ENCODE results near the gene IGF2BP3.
A peak's percentile ranks its signal among the peaks of the same experiment; 100 is the strongest.
"Not testable (repeated sequence)": the region's sequence is repeated elsewhere in the genome, so short reads cannot be mapped to it uniquely, and the experiment has no call there.

Gene IGF2BP3

DNA sequence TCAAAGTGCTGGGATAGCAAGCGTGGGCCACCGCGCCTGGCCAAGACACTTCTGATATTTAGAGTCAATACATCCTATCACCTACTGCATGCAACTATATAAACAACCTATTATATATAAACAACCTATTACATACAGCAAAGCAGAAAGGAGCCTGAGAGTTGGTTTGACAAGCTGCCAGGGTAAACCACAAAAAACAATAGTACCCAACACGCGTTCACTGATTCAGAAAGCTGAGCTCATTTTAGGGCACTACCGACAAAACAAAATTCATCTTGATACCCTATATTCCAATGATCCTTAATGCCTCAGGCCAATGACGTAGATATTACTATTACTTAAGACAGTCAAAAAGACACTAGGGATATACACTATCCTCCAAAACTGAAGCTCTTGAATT lies 154.9 kb downstream of the IGF2BP3 start:
- TF ChIP-seq PPARA (CRISPR knock-in tag; IDR thresholded peaks at IDR 0.05; ENCODE audit: borderline replicate concordance) (no peak), ZNF565 (CRISPR knock-in tag; conservative IDR thresholded peaks at IDR 0.05; ENCODE audit: low read depth) (no peak), TOX (CRISPR knock-in tag; IDR thresholded peaks at IDR 0.05; ENCODE audit: borderline replicate concordance) (no peak), ZNF70 (CRISPR knock-in tag; IDR thresholded peaks at IDR 0.05) (no peak), CSDC2 (CRISPR knock-in tag; IDR thresholded peaks at IDR 0.05) (no peak), BACH2 (CRISPR knock-in tag; IDR thresholded peaks at IDR 0.05; ENCODE audit: borderline replicate concordance) (no peak), ARNTL (CRISPR knock-in tag; IDR thresholded peaks at IDR 0.05; ENCODE audit: borderline replicate concordance, low read depth) (no peak), GLIS3 (CRISPR knock-in tag; IDR thresholded peaks at IDR 0.05) (no peak), ZNF8 (CRISPR knock-in tag; IDR thresholded peaks at IDR 0.05) (no peak)
- no peak for ATAC-seq

DNA sequence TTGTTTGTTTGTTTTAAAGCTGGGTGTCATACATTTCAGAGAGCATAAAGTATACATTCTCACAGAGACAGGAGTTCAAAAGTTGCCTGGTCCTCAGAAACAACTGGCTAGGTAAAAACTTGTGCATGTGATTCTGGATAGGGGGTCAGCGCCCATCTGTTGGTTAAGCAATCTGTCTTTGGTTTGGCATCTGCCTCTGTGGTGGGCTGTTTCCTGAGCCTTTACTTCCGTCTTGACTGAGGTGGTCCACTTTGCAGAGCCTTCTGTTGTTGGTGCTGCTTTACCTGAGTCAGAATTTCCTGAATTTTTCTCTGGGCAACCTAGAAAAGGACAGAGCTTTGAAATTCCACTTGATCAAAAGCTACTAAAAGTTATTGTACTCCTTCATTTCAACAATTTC lies 158.2 kb downstream of the IGF2BP3 start:
- not testable (repeated sequence) for ATAC-seq

DNA sequence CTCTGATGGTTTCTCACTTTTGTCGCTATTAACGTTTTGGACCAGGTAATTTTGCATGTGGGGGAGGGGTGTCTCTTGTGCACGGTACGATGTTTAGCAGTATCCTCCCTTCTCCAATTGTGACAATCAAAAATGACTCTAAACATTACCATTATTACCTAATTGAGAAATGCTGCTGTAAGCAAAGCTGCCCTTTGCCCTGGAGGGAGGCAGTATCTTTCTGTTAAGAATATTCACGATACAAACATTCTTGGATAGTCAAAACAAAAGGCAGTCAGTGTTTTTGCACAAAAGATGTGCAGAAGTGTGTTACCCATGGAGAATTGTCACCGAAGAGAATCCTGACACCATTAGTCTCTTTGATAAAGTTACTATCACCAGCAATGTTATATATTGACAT lies 161.5 kb downstream of the IGF2BP3 start:
- no peak for ATAC-seq
- TF ChIP-seq TCF4 (CRISPR knock-in tag; IDR thresholded peaks at IDR 0.05; ENCODE audit: borderline replicate concordance) (no peak), ESRRG (CRISPR knock-in tag; IDR thresholded peaks at IDR 0.05) (no peak), ARNTL (CRISPR knock-in tag; IDR thresholded peaks at IDR 0.05; ENCODE audit: borderline replicate concordance, low read depth) (no peak), ZC3H10 (CRISPR knock-in tag; IDR thresholded peaks at IDR 0.05) (no peak), TOX (CRISPR knock-in tag; IDR thresholded peaks at IDR 0.05; ENCODE audit: borderline replicate concordance) (no peak)
- TF ChIP-seq, protein P1, sequence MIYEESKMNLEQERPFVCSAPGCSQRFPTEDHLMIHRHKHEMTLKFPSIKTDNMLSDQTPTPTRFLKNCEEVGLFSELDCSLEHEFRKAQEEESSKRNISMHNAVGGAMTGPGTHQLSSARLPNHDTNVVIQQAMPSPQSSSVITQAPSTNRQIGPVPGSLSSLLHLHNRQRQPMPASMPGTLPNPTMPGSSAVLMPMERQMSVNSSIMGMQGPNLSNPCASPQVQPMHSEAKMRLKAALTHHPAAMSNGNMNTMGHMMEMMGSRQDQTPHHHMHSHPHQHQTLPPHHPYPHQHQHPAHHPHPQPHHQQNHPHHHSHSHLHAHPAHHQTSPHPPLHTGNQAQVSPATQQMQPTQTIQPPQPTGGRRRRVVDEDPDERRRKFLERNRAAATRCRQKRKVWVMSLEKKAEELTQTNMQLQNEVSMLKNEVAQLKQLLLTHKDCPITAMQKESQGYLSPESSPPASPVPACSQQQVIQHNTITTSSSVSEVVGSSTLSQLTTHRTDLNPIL (CRISPR knock-in tag; IDR thresholded peaks at IDR 0.05; ENCODE audit: low read depth), result no peak
- TF ChIP-seq, protein P2, sequence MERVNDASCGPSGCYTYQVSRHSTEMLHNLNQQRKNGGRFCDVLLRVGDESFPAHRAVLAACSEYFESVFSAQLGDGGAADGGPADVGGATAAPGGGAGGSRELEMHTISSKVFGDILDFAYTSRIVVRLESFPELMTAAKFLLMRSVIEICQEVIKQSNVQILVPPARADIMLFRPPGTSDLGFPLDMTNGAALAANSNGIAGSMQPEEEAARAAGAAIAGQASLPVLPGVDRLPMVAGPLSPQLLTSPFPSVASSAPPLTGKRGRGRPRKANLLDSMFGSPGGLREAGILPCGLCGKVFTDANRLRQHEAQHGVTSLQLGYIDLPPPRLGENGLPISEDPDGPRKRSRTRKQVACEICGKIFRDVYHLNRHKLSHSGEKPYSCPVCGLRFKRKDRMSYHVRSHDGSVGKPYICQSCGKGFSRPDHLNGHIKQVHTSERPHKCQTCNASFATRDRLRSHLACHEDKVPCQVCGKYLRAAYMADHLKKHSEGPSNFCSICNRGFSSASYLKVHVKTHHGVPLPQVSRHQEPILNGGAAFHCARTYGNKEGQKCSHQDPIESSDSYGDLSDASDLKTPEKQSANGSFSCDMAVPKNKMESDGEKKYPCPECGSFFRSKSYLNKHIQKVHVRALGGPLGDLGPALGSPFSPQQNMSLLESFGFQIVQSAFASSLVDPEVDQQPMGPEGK (CRISPR knock-in tag; IDR thresholded peaks at IDR 0.05; ENCODE audit: borderline replicate concordance), result no peak
- TF ChIP-seq, protein P3, sequence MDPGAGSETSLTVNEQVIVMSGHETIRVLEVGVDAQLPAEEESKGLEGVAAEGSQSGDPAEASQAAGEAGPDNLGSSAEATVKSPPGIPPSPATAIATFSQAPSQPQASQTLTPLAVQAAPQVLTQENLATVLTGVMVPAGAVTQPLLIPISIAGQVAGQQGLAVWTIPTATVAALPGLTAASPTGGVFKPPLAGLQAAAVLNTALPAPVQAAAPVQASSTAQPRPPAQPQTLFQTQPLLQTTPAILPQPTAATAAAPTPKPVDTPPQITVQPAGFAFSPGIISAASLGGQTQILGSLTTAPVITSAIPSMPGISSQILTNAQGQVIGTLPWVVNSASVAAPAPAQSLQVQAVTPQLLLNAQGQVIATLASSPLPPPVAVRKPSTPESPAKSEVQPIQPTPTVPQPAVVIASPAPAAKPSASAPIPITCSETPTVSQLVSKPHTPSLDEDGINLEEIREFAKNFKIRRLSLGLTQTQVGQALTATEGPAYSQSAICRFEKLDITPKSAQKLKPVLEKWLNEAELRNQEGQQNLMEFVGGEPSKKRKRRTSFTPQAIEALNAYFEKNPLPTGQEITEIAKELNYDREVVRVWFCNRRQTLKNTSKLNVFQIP (CRISPR knock-in tag; IDR thresholded peaks at IDR 0.05; ENCODE audit: borderline replicate concordance, low read depth), result no peak

DNA sequence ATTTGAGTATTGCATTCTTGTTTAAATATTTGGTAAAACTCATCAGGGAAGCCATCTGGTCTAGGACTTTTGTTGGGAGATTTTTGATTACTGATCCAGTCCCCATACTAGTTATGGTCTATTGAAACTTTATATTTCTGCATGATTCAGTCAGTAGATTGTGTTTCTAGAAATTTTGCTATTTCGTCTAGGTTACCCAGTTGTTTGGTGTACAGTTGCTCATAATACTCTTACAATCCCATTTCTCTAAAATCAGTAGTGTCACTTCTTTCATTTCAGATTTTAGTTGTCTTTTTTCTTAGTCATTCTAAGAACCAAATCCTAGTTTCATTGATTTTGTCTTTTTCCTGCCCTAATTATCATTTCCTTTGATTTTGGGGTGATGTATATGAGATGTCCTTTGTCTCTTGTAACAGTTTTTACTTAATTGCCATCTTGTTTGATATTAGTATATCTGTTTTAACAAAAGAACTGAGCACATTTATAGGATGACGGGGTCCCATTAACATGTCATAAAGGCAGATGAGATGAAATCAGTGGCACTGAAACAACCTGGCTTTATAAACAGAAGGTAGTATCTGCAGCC lies 163.3 kb downstream of the IGF2BP3 start:
- no peak for ATAC-seq
- TF ChIP-seq BACH2 (CRISPR knock-in tag; IDR thresholded peaks at IDR 0.05; ENCODE audit: borderline replicate concordance) (no peak), SNAI2 (CRISPR knock-in tag; IDR thresholded peaks at IDR 0.05) (no peak), ZNF8 (CRISPR knock-in tag; IDR thresholded peaks at IDR 0.05) (no peak), ZFP3 (CRISPR knock-in tag; IDR thresholded peaks at IDR 0.05) (no peak), ZC3H10 (CRISPR knock-in tag; IDR thresholded peaks at IDR 0.05) (no peak)
- TF ChIP-seq, protein P2 (CRISPR knock-in tag; IDR thresholded peaks at IDR 0.05; ENCODE audit: borderline replicate concordance), result no peak
- TF ChIP-seq, protein P1 (CRISPR knock-in tag; IDR thresholded peaks at IDR 0.05; ENCODE audit: low read depth), result no peak

DNA sequence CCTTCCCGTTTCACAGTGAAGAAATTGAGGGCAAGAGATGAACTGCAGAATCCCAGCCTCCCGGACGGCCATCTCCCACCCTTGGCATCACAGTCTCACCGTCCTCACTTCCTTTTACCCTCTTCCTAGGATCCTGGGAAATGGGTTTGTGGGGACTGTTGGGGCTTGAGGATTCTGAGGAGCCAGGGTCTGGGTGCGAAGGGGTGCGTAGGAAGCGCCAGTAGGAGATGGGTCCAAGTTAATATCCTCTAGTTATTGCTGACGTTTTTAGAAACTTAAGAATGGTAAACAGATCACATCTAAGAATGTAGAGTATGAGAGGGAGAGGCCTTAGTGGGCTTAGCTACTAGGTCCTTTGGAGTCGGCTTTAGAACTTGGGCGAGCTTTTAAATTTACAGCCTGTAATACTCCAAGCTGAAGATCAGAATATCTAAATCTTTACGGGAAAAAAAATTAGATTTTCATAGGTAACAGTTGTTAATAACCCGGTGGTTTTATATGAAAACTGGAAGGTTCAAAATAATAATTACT lies 170.5 kb downstream of the IGF2BP3 start:
- TF ChIP-seq ZNF565 (CRISPR knock-in tag; conservative IDR thresholded peaks at IDR 0.05; ENCODE audit: low read depth), result no peak
- TF ChIP-seq, protein P4, sequence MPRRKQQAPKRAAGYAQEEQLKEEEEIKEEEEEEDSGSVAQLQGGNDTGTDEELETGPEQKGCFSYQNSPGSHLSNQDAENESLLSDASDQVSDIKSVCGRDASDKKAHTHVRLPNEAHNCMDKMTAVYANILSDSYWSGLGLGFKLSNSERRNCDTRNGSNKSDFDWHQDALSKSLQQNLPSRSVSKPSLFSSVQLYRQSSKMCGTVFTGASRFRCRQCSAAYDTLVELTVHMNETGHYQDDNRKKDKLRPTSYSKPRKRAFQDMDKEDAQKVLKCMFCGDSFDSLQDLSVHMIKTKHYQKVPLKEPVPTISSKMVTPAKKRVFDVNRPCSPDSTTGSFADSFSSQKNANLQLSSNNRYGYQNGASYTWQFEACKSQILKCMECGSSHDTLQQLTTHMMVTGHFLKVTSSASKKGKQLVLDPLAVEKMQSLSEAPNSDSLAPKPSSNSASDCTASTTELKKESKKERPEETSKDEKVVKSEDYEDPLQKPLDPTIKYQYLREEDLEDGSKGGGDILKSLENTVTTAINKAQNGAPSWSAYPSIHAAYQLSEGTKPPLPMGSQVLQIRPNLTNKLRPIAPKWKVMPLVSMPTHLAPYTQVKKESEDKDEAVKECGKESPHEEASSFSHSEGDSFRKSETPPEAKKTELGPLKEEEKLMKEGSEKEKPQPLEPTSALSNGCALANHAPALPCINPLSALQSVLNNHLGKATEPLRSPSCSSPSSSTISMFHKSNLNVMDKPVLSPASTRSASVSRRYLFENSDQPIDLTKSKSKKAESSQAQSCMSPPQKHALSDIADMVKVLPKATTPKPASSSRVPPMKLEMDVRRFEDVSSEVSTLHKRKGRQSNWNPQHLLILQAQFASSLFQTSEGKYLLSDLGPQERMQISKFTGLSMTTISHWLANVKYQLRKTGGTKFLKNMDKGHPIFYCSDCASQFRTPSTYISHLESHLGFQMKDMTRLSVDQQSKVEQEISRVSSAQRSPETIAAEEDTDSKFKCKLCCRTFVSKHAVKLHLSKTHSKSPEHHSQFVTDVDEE (CRISPR knock-in tag; IDR thresholded peaks at IDR 0.05), result no peak
- TF ChIP-seq GLIS3 (CRISPR knock-in tag; IDR thresholded peaks at IDR 0.05), result 0 out of 2 replicates have a peak, but pooled peaks have one; percentile 2
- peak; percentile 23 for ATAC-seq

Measured in SK-N-SH treated with all-trans-retinoic acid at 6 μM for 48 hours (cell line).